A549 (cell line): Measurements from ENCODE around the gene RTN4. TPM values are rescaled to one million over a fixed set of nuclear protein-coding genes. Genes with fewer than 3 reads are reported as not detected.

Source experiments
- ATAC-seq, 2 experiments: fragments of 200-7000 bp in 1 of 2; fragments of >200 bp in 1 of 2; cut with Nextera tagmentation in 1 of 2; cut with Tn5 transposase in 1 of 2; 3 replicates each; pipeline versions ENCODE4 v1.8.0 to v1.9.1; 2018 to 2020; ENCODE audit warnings: mild to moderate bottlenecking in 1 of 2, moderate library complexity in 1 of 2
- CTCF ChIA-PET: fragments of 300-600 bp; sonication (Branson Sonifier 250); formaldehyde crosslinking; extraction: SDS; loops from one replicate; lab custom pipeline; 2021; ENCODE audit warnings: antibody characterized with exemption, inconsistent platforms; lab: Yijun Ruan, JAX
- POLR2A ChIA-PET: fragments of 350-600 bp; formaldehyde crosslinking; extraction: SDS; loops from one replicate; lab custom pipeline; 2021; ENCODE audit warnings: antibody characterized with exemption, inconsistent platforms; lab: Yijun Ruan, JAX
- DNase-seq, 2 experiments: peaks; one replicate each; pipeline versions ENCODE4 v3.0.0 to v3.0.0-alpha.2; 2011 to 2016; ENCODE audit warnings: low read depth in 1 of 2, low spot score in 1 of 2
- FAIRE-seq: peaks from 2 replicates; lab custom pipeline; 2011; peaks lifted over from hg19 to GRCh38; lab: Jason Lieb, UNC
- H3K27ac ChIP-seq, 2 experiments: fragments of >200 bp; sonication (Bioruptor Twin); formaldehyde crosslinking; 3 replicates each; pipeline ENCODE4 v1.5.1; 2016 to 2017
- H3K4me1 ChIP-seq: fragments of >200 bp; sonication (Bioruptor Twin); formaldehyde crosslinking; 3 replicates; pipeline ENCODE4 v1.6.1; 2016
- H3K4me2 ChIP-seq: fragments of >200 bp; sonication (Bioruptor Twin); formaldehyde crosslinking; 3 replicates; pipeline ENCODE4 v1.6.1; 2016
- H3K4me3 ChIP-seq: fragments of >200 bp; sonication (Bioruptor Twin); formaldehyde crosslinking; 3 replicates; pipeline ENCODE4 v1.5.1; 2016
- H3K9me3 ChIP-seq: fragments of >200 bp; sonication (Bioruptor Twin); formaldehyde crosslinking; 3 replicates; pipeline ENCODE4 v1.6.1; 2016
- BCL3 ChIP-seq: fragments of >200 bp; sonication (Bioruptor Twin); formaldehyde crosslinking; IDR thresholded peaks from 3 replicates; pipeline ENCODE4 v1.6.1; 2016
- BHLHE40 ChIP-seq: IDR thresholded peaks from 2 replicates; pipeline ENCODE4 v1.6.1; 2012; ENCODE audit warnings: low read depth, low read length, inconsistent platforms
- CBX8 ChIP-seq: fragments of 200-600 bp; sonication (generic); IDR thresholded peaks from 2 replicates; pipeline ENCODE4 v1.6.1; 2016
- CEBPB ChIP-seq, 2 experiments: fragments of >200 bp in 1 of 2; sonication (Bioruptor Twin) in 1 of 2; formaldehyde crosslinking in 1 of 2; IDR thresholded peaks; 2 replicates each; pipeline ENCODE4 v1.6.1; 2012 to 2016
- CTCF ChIP-seq: fragments of >200 bp; sonication (Bioruptor Twin); formaldehyde crosslinking; IDR thresholded peaks from 3 replicates; pipeline ENCODE4 v1.5.1; 2016
- E2F6 ChIP-seq: IDR thresholded peaks from 2 replicates; pipeline ENCODE4 v1.6.1; 2012; ENCODE audit warnings: low read depth, borderline replicate concordance
- EHF ChIP-seq: fragments of 250-450 bp; sonication (Bioruptor Pico); IDR thresholded peaks from 2 replicates; pipeline ENCODE4 v1.5.0; 2020; ENCODE audit warnings: mild to moderate bottlenecking
- EHMT2 ChIP-seq: fragments of 200-600 bp; sonication (generic); IDR thresholded peaks from 2 replicates; pipeline ENCODE4 v1.6.1; 2016; ENCODE audit warnings: antibody characterized with exemption, low read depth, mild to moderate bottlenecking, moderate library complexity
- ELK1 ChIP-seq: fragments of 150-350 bp; IDR thresholded peaks from 2 replicates; pipeline ENCODE4 v1.6.1; 2014; ENCODE audit warnings: low read depth, mild to moderate bottlenecking, low read length
- EP300 ChIP-seq, 2 experiments: fragments of >200 bp; sonication (Bioruptor Twin); formaldehyde crosslinking; IDR thresholded peaks; 2 replicates in 1 of 2; 3 replicates in 1 of 2; pipeline ENCODE4 v1.6.1; 2016 to 2017
- ESRRA ChIP-seq: fragments of 150-350 bp; IDR thresholded peaks from 2 replicates; pipeline ENCODE4 v1.6.1; 2014; ENCODE audit warnings: mild to moderate bottlenecking, low read length, borderline replicate concordance
- FOSB ChIP-seq: fragments of 250-450 bp; sonication (Bioruptor Pico); IDR thresholded peaks from 2 replicates; pipeline ENCODE4 v1.5.0; 2020; ENCODE audit warnings: mild to moderate bottlenecking, moderate library complexity
- FOSL2 ChIP-seq, 2 experiments: fragments of 450-650 bp in 1 of 2; fragments of >200 bp in 1 of 2; sonication (Bioruptor Twin) in 1 of 2; formaldehyde crosslinking; IDR thresholded peaks; 2 replicates each; pipeline versions ENCODE4 v1.5.0 to v1.6.1; 2016 to 2020; ENCODE audit warnings: mild to moderate bottlenecking in 1 of 2, moderate library complexity in 1 of 2
- FOXS1 ChIP-seq: fragments of 250-450 bp; sonication (Bioruptor Pico); IDR thresholded peaks from 2 replicates; pipeline ENCODE4 v1.5.0; 2020; ENCODE audit warnings: mild to moderate bottlenecking, moderate library complexity
- GATA3 ChIP-seq: IDR thresholded peaks from 2 replicates; pipeline ENCODE4 v1.6.1; 2012; ENCODE audit warnings: borderline replicate concordance
- HES2 ChIP-seq: fragments of >200 bp; sonication (Bioruptor Twin); formaldehyde crosslinking; IDR thresholded peaks from 2 replicates; pipeline ENCODE4 v1.6.1; 2016
- HOXB13 ChIP-seq: fragments of 250-450 bp; sonication (Bioruptor Pico); IDR thresholded peaks from 2 replicates; pipeline ENCODE4 v1.5.0; 2020; ENCODE audit warnings: low read depth, mild to moderate bottlenecking, moderate library complexity
- JUNB ChIP-seq: fragments of >200 bp; sonication (Bioruptor Twin); formaldehyde crosslinking; IDR thresholded peaks from 2 replicates; pipeline ENCODE4 v1.6.1; 2016
- KDM5A ChIP-seq: fragments of 200-600 bp; sonication (generic); IDR thresholded peaks from 2 replicates; pipeline ENCODE4 v1.6.1; 2016; ENCODE audit warnings: antibody characterized with exemption, mild to moderate bottlenecking
- MYC ChIP-seq: IDR thresholded peaks from 2 replicates; pipeline ENCODE4 v1.6.1; 2012; ENCODE audit warnings: mild to moderate bottlenecking, inconsistent platforms, low read length, improper control_type of control experiment, borderline replicate concordance
- NFE2L2 ChIP-seq: fragments of 150-350 bp; conservative IDR thresholded peaks from 2 replicates; pipeline ENCODE4 v1.6.1; 2014; ENCODE audit warnings: low read length
- NPAS2 ChIP-seq: fragments of 250-450 bp; sonication (Bioruptor Pico); IDR thresholded peaks from 2 replicates; pipeline ENCODE4 v1.8.0; 2022; ENCODE audit warnings: mild to moderate bottlenecking, moderate library complexity, borderline replicate concordance
- NR3C1 ChIP-seq: fragments of >200 bp; sonication (Bioruptor Twin); formaldehyde crosslinking; IDR thresholded peaks from 3 replicates; pipeline ENCODE4 v1.6.1; 2017
- RFX5 ChIP-seq: fragments of 450-650 bp; IDR thresholded peaks from 2 replicates; pipeline ENCODE4 v1.7.1; 2014; ENCODE audit warnings: antibody characterized with exemption, mild to moderate bottlenecking, moderate library complexity
- RNF2 ChIP-seq: fragments of 200-600 bp; sonication (generic); IDR thresholded peaks from 2 replicates; pipeline ENCODE4 v1.6.1; 2016; ENCODE audit warnings: low read depth, mild to moderate bottlenecking, antibody characterized with exemption, moderate library complexity, borderline replicate concordance
- TFCP2L1 ChIP-seq: fragments of 250-450 bp; sonication (Bioruptor Pico); IDR thresholded peaks from 2 replicates; pipeline ENCODE4 v1.5.0; 2021; ENCODE audit warnings: mild to moderate bottlenecking
- USF2 ChIP-seq: fragments of 450-650 bp; IDR thresholded peaks from 2 replicates; pipeline ENCODE4 v1.6.1; 2014; ENCODE audit warnings: antibody characterized with exemption
- ZNF302 ChIP-seq: fragments of 250-450 bp; sonication (Bioruptor Pico); IDR thresholded peaks from 2 replicates; pipeline ENCODE4 v1.9.0; 2021; ENCODE audit warnings: inconsistent platforms, mild to moderate bottlenecking, moderate library complexity
- ZSCAN20 ChIP-seq: fragments of 250-450 bp; sonication (Bioruptor Pico); IDR thresholded peaks from 2 replicates; pipeline ENCODE4 v1.8.0; 2022; ENCODE audit warnings: mild to moderate bottlenecking, moderate library complexity
- WGBS: methylation state at CpG from one replicate; pipeline ENCODE4 v1.1.6; 2017; ENCODE audit errors: missing lambda C conversion rate; 5-methylcytosine and 5-hydroxymethylcytosine counted together
- polyA plus RNA-seq, 4 experiments: library from polyadenylated mRNA; depleted of rRNA in 3 of 4; stranded (reverse); fragments of >200 nt; fragmentation: RNase III in 1 of 4; extraction: RNeasy Plus Mini Kit Qiagen cat#74134 plus additional on column Dnase treatment in 1 of 4; gene quantifications; 2 replicates in 3 of 4; 3 replicates in 1 of 4; pipeline ENCODE4 v1.2.3, GENCODE V29; 2011 to 2017

Gene RTN4
- polyA plus RNA-seq, 2 of the 4 experiments (the other 2 are of a cell fraction): 302 to 403 TPM

- TF ChIP-seq EHMT2 (no peak), ESRRA (no peak), HOXB13 (no peak), JUNB (no peak), MYC (no peak), E2F6 (no peak), EHF (CRISPR knock-in tag) (no peak), CBX8 (no peak), FOSL2 (IDR thresholded peaks at IDR 0.05) (no peak), FOSL2 (CRISPR knock-in tag; IDR thresholded peaks at IDR 0.05) (no peak), GATA3 (no peak), KDM5A (no peak), TFCP2L1 (no peak), RFX5 (no peak)
- no peak for ATAC-seq
- Histone ChIP-seq H3K4me3 (no peak overlapping the region), H3K27ac (no peak overlapping the region), H3K4me1 (peaks cover 57% of the 10 kb centered on the region), H3K9me3 (no peaks in the 10 kb centered on the region), H3K4me2 (no peak overlapping the region)
- POLR2A ChIA-PET: interaction anchor here (1.0 to 1.8 kb wide), 2 partner anchors 21 to 23 kb away, joined by 3 to 5 read pairs; partner anchors contain the start of gene RTN4
- CTCF ChIA-PET: interaction anchor here (1.5 to 4.8 kb wide), 5 partner anchors 12 to 148 kb away, joined by 3 to 24 read pairs (median 14); no protein-coding TSS in a partner anchor
- no peak for FAIRE-seq
- DNase-seq: no peak
- 87% methylated on average over 2 of the region's 2 CpGs for WGBS
These were observed 23.0 kb downstream of the RTN4 start for GRCh38 chr2:55027226-55027625.

GRCh38 chr2:55026202-55026601 is 24.0 kb downstream of the RTN4 start:
- ATAC-seq (peak; percentile 23 to 27; a peak in 3 of 6 replicates), DNase-seq (no peak), FAIRE-seq (no peak)
- Histone ChIP-seq H3K27ac (no peak overlapping the region), H3K9me3 (no peaks in the 10 kb centered on the region), H3K4me2 (no peak overlapping the region), H3K4me1 (peaks cover 49% of the 10 kb centered on the region), H3K4me3 (no peak overlapping the region)
- ChIA-PET CTCF (interaction anchor here (0.8 to 3.7 kb wide), 5 partner anchors 11 to 149 kb away, joined by 4 to 24 read pairs (median 5); no protein-coding TSS in a partner anchor), POLR2A (interaction anchor here (1.8 kb wide), 1 partner anchor 24 kb away, joined by 5 read pairs; the partner anchor contains the start of gene RTN4)
- 68% methylated on average over 2 of the region's 2 CpGs for WGBS
- no peak for TF ChIP-seq CTCF
- peak; percentile 10 to 31; a peak in 2 of 4 replicates for TF ChIP-seq CEBPB (IDR thresholded peaks at IDR 0.05)

- WGBS: 76% methylated on average over 2 of the region's 2 CpGs
- POLR2A ChIA-PET: interaction anchor here (1.8 kb wide), 1 partner anchor 25 kb away, joined by 5 read pairs; the partner anchor contains the start of gene RTN4
- no peak for ATAC-seq
- CTCF ChIA-PET: interaction anchor here (0.8 to 3.7 kb wide), 6 partner anchors 11 to 150 kb away, joined by 4 to 24 read pairs (median 8); no protein-coding TSS in a partner anchor
- H3K4me2 ChIP-seq: no peak overlapping the region
- H3K4me3 ChIP-seq: no peak overlapping the region
- H3K4me1 ChIP-seq: peaks cover 44% of the 10 kb centered on the region
- DNase-seq: no peak
- FAIRE-seq: no peak
- H3K27ac ChIP-seq: no peak overlapping the region
- H3K9me3 ChIP-seq: no peaks in the 10 kb centered on the region
- TF ChIP-seq BCL3 (no peak), USF2 (no peak), BHLHE40 (no peak), FOXS1 (no peak), ESRRA (no peak), RFX5 (no peak), ZNF302 (no peak), NFE2L2 (no peak), NPAS2 (no peak), ELK1 (no peak), NR3C1 (no peak), HES2 (no peak), GATA3 (no peak), ZSCAN20 (no peak), EP300 (IDR thresholded peaks at IDR 0.05) (no peak), FOSB (CRISPR knock-in tag) (no peak), RNF2 (no peak)
These were observed 24.6 kb downstream of the RTN4 start for GRCh38 chr2:55025627-55026026.
